Limb (tissue), 2 donors: ENCODE results near the gene TINAGL1.

Experiments
- DNase-seq, 2 donors: peaks; one replicate each; pipeline ENCODE4 v3.0.0-alpha.2; 2016; ENCODE audit errors: extremely low spot score in 2 of 2

Gene TINAGL1

DNA sequence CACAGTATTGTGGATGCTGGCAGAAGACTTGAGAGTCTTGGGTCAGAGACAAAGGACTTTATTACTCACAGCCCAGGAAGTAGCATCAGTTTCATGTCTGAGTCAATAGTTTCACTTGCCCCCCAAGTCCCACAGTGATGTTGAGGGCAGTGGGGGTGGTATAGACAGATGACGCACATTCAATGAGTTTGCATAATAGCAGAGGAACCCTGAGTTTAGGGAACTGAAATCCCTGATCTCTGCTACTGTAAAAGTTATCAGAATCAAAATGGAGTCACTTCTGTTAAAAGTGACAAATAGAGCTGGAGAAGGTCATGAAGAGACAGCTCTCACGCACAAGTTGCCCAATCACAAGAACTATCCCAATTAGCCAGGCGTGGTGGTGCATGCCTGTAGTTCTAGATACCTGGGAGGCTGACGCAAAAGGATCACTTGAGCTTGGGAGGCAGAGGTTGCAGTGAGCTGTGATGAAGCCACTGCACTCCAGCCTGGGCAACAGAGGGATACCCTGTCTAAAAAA is 29.7 kb downstream of the TINAGL1 start:
- DNase-seq = no peak

DNA sequence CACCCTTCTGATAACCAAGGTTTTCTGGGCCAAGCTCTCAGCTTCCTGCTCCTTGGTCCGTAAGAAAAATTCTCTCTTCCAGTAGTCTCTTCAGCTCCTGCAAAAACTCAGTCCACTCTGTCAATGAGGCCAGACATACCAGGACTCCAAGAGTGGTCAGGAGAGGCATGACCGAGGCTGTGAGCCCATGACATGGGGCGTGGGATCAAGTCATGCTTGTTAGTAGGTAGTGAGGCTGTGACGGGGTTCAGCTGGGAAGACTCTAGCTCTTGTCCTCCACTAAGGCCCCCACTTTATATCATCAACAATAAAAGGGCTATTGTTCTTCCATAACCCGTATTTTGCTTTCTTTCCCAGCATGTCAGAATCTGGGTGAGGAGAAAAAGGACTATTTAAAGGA is 31.0 kb downstream of the TINAGL1 start:
- DNase-seq = no peak

DNA sequence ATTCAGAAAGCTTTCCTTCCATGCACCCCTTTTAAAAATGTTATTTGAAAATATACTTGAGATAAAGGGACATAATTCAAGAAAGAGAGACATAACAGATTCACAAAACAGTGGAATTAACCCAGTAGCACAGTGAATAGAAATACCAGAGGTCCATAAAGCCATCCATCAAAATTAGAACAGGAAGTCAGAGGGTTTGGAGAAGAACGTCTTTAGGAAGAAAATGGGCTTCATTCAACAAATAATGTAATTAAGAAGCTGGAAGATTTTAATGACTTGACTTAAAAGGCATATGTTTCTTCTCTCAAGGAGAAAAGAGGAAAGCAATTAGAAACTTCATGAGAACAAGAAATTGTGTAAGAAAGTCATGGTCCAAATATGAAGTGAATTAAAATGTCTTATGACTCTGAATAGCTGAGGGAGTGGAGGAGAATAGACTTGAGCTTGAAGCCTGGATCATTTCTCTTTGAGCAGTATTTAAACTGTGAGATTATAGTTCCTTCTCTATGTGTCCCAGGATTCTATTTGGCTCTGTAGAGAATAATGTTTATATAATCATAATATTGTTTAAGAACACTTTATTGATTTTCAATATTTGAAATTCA is 33.3 kb downstream of the TINAGL1 start:
- DNase-seq = no peak

DNA sequence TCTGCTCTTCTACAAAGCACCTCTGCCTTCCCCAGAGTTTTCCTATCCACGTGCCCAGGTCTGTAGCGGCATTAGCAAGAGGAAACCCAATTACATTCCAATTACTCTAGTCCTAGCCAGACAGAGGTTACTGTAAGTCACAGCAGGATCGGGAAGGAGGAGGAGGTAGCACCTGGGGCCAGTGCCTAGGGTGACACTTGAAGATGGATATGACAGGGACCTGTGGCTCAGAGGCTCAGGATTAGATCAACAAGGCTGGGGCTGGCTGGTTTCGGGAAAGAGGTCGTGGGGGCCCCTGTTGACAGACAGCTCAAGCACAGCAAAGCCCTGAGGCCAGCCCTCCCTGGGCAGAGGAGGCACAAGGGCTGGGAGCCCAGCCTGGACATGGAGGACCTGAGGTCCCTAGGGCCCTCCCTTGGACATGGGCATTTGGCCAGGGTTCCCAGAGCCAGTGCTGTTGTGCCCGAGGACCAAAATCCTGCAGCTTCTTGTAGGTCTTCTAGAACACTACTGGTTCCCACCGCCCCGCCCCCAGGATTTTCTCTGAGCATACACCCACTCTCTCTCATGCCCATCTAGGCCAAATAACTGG is 38.2 kb downstream of the TINAGL1 start:
- peak in 1 of 2 donors; percentile 23 for DNase-seq

DNA sequence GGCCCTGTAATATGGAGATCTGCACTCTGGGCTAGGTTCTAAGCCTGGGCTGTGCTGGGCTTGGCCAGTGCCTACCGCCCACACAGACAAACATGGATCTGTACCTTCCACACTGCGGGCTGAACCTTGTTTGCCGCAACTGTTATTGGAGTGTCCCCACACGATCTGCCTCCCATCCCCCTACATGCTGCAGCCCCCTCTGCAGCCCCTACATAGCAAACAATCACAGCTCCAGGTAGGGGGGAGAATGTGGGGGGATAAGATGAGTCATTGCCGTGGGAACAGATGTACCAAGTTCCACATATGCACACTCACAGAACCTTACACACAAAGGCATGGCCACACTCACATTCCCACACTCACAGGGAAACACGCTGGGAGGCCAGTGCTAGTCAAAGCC is 39.1 kb downstream of the TINAGL1 start:
- DNase-seq = peak in 1 of 2 donors; percentile 16

DNA sequence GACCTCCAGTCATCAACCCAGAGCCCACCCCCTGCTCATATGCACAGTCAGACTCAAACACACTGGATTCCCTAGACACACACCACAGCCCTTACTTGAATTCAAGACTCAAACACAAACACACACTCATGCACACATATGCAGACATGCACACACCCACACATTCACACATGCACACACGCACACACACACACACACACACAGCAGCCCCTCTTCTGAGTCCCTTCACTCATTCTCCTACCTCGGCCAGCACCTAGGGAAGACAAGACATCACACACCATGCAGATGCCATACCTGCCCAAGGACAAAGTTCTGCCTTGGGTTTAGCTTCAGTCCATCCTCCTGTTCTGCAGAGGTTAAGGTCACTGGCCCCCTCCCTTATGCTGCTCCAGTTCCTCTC is 39.6 kb downstream of the TINAGL1 start:
- DNase-seq = peak in 1 of 2 donors; percentile 12

DNA sequence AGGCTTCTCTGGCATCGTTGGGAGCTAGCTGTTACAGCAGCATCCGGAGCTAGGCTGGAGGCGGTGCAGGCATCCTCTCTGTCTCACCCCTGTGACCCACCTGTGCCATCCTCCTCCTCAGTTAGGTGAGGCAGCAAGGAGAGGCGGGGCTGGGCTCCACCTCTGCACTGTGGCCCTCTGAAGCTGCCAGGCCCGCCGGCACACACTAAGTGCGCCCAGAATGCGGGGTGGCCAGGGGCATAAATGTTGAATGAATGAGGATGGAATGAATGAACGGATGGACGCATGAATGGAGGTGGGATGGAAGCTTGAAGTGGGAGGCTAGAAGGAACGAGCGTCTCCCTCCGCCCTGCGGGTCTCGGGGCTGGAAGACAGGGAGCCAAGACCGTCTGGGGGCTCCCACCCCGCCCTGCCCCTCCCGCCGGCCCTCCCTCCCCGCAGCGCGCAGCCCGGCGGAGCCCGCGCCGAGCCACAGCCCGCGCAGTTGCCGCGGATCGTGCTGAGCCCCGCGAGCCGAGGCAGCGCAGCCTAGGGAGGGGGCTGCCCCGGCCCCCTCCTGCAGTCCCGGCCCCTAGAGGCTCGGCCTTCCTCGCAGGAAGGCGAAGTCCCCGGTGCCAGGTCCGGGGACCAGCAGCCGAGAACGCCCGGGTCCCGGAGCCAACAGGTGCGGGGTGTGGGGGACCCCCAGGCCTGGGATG is 41.1 kb downstream of the TINAGL1 start, which contains the start of gene HCRTR1:
Gene HCRTR1 (plus strand): TSS at position 472 of the 698 bp plus-strand sequence. CDS start 1,504 bp downstream, outside the sequence.
- no peak for DNase-seq

DNA sequence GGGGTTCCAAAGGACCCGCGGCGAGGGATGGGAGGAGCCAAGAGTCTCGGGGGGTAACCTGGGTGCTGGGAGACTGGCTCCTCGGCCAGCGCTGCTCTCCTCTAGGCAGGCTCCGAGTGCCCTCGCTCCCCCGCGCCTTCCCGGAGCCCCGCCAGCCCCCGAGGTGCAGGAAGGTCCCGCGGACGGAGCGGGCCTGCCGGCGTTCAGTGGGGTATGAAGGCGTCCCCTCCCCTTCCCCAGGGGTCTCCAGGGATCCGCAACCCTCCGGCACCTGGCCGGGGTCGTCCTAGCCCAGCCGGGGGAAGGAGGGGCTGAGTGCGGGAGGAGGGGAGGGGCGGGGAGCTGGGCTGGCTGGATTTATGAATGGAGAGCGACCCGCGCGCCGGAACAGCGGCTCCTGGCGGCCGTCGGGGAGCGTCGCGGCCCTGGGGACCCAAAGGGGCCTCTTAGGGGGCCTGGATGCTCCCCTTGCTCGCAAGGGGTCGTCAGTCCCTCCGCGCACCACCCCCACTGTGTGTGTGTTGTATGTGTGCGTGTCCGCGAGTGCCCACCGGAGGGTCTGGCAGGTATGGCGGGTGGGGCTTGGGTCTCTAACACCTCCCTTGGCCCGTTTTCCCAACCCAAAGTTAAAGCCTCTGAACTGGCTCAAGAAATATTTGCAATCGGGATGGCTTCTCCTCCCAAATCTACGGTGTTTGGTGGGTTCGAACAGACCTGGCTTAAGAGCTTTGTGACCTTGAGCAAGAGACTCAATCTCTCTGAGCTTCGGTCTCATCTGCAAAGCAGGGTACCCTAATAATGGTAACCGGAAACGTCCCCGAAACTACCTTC is 41.8 kb downstream of the TINAGL1 start:
- DNase-seq = peak; percentile 23 to 84

DNA sequence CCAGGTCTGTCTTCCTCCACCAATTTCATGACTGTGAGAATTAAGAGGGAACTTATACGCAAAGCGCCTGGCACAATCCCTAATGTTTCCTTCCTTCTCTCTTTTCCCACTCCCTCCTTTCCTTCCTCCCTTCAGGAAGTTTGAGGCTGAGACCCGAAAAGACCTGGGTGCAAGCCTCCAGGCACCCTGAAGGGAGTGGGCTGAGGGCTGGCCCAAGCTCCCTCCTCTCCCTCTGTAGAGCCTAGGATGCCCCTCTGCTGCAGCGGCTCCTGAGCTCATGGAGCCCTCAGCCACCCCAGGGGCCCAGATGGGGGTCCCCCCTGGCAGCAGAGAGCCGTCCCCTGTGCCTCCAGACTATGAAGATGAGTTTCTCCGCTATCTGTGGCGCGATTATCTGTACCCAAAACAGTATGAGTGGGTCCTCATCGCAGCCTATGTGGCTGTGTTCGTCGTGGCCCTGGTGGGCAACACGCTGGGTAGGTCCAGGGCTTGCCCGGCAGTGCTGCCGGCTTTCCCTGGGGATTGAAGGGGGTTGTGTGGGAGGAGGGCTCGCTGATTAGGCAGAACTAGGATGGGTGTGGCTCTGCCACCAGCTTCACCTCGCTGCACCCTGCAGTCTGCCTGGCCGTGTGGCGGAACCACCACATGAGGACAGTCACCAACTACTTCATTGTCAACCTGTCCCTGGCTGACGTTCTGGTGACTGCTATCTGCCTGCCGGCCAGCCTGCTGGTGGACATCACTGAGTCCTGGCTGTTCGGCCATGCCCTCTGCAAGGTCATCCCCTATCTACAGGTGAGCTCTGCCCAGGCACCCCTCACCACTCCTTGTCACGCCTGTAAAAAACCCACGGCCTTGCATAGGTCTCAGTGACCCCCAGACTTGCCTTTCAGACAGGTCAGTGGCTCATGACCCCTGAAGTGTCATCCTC is 42.9 kb downstream of the TINAGL1 start:
- peak in 1 of 2 donors; percentile 23 for DNase-seq

DNA sequence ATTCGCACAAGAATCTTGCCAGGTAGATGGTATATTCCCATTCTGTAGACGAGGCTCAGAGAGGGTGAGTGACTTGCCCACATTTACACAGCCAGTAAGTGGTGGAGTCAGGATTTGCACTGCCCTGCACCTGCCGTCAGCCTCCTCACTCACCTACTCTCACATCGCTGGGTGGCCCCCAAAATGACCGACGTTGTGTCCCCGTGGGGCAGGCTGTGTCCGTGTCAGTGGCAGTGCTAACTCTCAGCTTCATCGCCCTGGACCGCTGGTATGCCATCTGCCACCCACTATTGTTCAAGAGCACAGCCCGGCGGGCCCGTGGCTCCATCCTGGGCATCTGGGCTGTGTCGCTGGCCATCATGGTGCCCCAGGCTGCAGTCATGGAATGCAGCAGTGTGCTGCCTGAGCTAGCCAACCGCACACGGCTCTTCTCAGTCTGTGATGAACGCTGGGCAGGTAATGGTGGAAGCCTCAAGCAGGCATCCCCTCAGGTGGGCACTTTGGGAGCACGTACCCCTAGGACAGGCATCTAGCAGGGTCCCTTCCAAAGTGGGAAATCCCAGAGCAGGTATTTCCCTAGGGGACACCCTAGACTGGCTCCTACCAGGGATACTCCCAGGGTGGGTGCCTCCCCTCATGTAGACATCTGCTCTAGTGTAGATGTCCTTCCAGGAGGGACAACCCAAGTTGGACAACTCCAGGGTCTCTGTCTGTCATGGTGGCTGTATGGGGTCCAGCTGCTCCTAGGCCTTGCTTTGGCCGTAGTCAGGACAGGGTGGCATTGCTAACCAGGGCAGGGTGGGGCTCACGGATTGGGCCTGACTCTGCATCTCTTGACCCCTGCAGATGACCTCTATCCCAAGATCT is 44.5 kb downstream of the TINAGL1 start:
- DNase-seq = peak in 1 of 2 donors; percentile 19

DNA sequence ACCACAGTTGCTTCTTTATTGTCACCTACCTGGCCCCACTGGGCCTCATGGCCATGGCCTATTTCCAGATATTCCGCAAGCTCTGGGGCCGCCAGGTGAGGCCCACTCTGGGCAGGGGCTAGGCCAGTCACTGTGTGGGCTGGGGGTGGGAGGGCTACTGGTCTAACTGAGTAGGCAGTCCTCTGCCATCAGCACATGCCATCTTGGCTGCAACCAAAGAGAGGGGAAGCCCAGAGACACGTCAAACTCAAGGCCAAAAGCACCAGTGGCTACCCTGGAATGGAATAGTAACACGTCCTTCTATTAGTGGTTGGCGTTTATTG is 45.1 kb downstream of the TINAGL1 start:
- DNase-seq = peak in 1 of 2 donors; percentile 19

DNA sequence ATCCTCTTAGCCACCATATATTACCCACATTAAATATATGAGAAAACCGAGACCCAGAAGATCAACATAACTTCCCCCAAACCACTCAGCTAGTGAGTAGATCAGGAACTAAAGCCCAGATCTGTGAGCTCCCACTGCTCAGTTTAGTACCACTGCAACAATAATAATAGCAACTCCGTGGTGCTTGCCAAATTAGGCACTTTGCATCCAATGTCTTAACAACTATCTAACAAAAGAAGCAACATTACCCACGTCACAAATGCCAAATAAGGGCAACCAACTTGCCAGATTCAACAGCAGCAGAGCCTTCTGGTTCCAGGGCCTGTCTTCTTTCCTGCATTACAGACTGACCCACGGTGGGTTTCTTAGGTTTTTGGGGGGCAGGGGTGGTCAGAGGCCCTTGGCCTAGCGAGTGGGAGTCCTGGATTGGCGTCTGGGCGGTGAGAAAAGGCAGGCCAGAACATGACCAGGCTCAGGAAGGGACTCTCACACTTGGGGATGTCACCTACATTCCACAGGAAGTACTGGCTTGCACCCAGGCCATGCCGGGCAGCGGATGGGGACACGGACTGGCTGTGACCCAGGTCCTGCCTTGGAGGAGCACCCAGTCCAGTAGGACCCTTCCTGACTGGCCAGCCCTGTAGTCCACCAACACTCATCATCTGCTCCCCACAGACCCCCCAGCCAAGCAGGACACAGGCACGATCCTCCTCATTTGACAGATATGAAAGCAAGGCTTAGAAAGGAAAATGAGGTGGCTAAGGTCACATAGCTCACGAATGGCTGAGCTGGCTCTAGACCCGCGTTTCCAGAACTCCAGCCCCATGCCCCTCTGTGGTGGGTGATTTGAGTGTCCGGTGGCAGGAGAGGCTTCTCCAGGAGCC is 45.8 kb downstream of the TINAGL1 start:
- peak in 1 of 2 donors; percentile 16 for DNase-seq

DNA sequence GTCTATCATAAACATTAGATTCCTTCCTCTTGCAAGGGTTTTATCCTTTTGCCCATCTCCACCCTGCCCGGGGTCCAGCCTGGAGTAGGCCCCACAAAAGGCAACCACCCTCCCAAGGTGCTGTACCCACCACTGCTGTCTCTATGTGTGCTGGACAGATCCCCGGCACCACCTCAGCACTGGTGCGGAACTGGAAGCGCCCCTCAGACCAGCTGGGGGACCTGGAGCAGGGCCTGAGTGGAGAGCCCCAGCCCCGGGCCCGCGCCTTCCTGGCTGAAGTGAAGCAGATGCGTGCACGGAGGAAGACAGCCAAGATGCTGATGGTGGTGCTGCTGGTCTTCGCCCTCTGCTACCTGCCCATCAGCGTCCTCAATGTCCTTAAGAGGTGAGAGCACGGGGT is 47.0 kb downstream of the TINAGL1 start:
- DNase-seq = peak in 1 of 2 donors; percentile 12

DNA sequence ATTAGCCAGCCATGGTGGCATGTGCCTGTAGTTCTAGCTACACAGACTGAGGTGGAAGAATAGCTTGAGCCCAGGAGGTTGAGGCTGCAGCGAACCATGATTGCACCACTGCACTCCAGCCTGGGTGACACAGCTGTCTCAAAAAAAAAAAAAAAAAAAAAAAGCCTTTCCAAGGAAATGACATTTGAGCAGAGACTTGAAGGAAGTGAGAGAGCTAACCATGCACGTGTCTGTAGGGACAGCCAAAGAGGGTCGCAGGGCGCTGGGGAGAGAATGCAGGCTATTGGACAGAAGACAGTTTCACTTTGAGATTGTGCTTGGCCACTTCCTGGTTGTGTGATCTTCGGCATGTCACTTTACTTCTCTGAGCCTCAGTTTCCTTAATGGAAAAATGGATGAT is 48.0 kb downstream of the TINAGL1 start:
- no peak for DNase-seq

DNA sequence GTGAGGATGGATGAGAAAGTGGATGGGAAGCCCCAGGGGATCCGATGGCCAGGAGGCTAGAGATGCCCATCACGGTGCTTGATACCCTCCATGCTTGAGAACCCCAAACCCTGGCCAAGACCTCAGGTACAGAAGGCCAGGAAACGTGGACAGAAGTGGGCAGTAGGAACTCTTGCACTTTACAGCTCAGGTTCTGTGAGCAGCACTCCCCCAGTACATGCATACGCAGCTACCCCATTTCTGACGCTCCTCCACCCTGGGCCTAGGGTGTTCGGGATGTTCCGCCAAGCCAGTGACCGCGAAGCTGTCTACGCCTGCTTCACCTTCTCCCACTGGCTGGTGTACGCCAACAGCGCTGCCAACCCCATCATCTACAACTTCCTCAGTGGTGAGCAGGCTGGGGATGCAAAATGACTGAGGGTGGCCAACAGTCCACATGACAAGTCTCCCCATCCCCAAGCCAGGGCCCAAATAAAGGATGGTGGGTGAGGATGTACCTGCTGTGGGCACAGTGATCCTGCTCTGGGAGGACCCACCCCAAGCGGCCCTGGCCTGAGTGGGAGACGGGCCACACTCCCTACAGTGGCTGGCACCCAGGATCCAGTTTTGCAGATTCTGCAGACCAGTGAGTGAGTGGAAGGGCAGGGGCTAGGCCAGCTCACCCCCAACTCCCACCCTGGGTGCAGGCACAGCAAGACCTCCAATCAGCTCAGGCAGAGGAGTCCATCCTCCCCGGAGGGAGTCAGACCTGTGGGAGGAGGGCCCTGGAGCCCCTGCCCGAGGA is 48.6 kb downstream of the TINAGL1 start:
- peak in 1 of 2 donors; percentile 25 for DNase-seq

DNA sequence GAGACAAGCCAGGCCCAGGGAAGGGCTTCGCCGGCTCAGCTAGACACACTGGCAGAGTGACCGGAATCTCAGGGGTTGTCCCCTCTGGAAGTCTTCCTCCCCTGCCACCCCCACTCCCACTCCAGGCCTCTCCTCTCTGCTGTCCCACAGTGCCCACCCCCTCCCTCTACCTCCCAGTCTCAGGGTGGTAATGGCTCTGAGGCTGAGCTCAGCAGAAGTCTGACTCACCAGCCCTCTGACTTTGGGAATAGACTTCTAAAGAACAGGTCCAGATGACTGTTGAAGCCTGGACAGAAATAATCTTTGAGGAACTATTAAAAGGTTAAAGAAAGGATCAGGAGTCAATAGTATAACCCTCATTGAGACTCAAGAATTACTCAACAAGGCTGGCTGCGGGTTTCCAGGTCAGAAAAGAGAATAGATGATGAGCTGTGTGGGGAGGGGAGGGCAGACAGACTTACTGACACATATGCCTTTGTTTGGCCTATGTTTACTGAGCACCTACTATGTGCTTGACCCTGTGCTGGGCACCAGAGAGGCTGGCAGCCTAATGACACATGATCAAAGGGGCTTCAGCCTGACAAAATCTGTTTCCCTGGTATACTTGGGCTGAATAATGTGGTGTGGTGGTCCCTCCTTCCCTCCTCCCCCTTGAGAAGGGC is 49.4 kb downstream of the TINAGL1 start:
- no peak for DNase-seq
